ENCODE results near the gene MTOR.

Gene MTOR

GRCh38 chr1:11216074-11216473, 46.3 kb downstream of the MTOR start:
- TF ChIP-seq CTCF (conservative IDR thresholded peaks at IDR 0.05; ENCODE audit: low read length) (no peak), EZH2phosphoT487 (IDR thresholded peaks at IDR 0.05; ENCODE audit: borderline replicate concordance) (no peak)
- Histone ChIP-seq H2AFZ (ENCODE audit: low read length) (no peak overlapping the region), H3F3A (ENCODE audit: low read depth) (no peaks in the 10 kb centered on the region), H3K4me3 (ENCODE audit: low read length, poor library complexity, severe bottlenecking) (no peak overlapping the region), H3K9me2 (replicated peaks; ENCODE audit: low read depth, low read length) (no peaks in the 10 kb centered on the region), H3K4me1 (ENCODE audit: insufficient read depth, low read length, poor library complexity, severe bottlenecking) (no peaks in the 10 kb centered on the region), H3K4me2 (ENCODE audit: low read depth, low read length, poor library complexity, severe bottlenecking) (no peak overlapping the region), H4K20me1 (ENCODE audit: insufficient read depth, low read length, poor library complexity, severe bottlenecking) (no peaks in the 10 kb centered on the region), H3K9me3 (ENCODE audit: insufficient read depth, low read depth, low read length) (no peaks in the 10 kb centered on the region), H3K9ac (ENCODE audit: low read depth, low read length, poor library complexity, severe bottlenecking) (no peak overlapping the region), H3K36me3 (ENCODE audit: insufficient read depth, low read length) (peaks cover 84% of the 10 kb centered on the region; the same call in 1 of the 2 replicates), H3K27me3 (ENCODE audit: insufficient read depth, low read length, poor library complexity, severe bottlenecking) (no peaks in the 10 kb centered on the region), H3K79me2 (ENCODE audit: insufficient read depth, low read length) (no peaks in the 10 kb centered on the region)

- no peak overlapping the region for H3K4me3 ChIP-seq (ENCODE audit: low read length, poor library complexity, severe bottlenecking)
- no peak overlapping the region for H2AFZ ChIP-seq (ENCODE audit: low read length)
- H3F3A ChIP-seq (ENCODE audit: low read depth) = no peaks in the 10 kb centered on the region
- no peaks in the 10 kb centered on the region for H3K9me3 ChIP-seq (ENCODE audit: insufficient read depth, low read depth, low read length)
- peaks cover 89% of the 10 kb centered on the region; the same call in 1 of the 2 replicates for H3K36me3 ChIP-seq (ENCODE audit: insufficient read depth, low read length)
- H4K20me1 ChIP-seq (ENCODE audit: insufficient read depth, low read length, poor library complexity, severe bottlenecking) = no peaks in the 10 kb centered on the region
- TF ChIP-seq CTCF (conservative IDR thresholded peaks at IDR 0.05; ENCODE audit: low read length) (no peak), EZH2phosphoT487 (IDR thresholded peaks at IDR 0.05; ENCODE audit: borderline replicate concordance) (no peak)
- no peaks in the 10 kb centered on the region for H3K4me1 ChIP-seq (ENCODE audit: insufficient read depth, low read length, poor library complexity, severe bottlenecking)
- H3K79me2 ChIP-seq (ENCODE audit: insufficient read depth, low read length) = no peaks in the 10 kb centered on the region
- H3K9me2 ChIP-seq (replicated peaks; ENCODE audit: low read depth, low read length) = no peaks in the 10 kb centered on the region
- H3K27me3 ChIP-seq (ENCODE audit: insufficient read depth, low read length, poor library complexity, severe bottlenecking) = no peaks in the 10 kb centered on the region
- H3K4me2 ChIP-seq (ENCODE audit: low read depth, low read length, poor library complexity, severe bottlenecking) = no peak overlapping the region
- no peak overlapping the region for H3K9ac ChIP-seq (ENCODE audit: low read depth, low read length, poor library complexity, severe bottlenecking)
Measured at GRCh38 chr1:11215381-11216005, 46.9 kb downstream of the MTOR start.

- Histone ChIP-seq H3K9me3 (ENCODE audit: insufficient read depth, low read depth, low read length) (no peaks in the 10 kb centered on the region), H2AFZ (ENCODE audit: low read length) (no peak overlapping the region), H3K79me2 (ENCODE audit: insufficient read depth, low read length) (no peaks in the 10 kb centered on the region), H3K4me3 (ENCODE audit: low read length, poor library complexity, severe bottlenecking) (no peak overlapping the region), H3K27me3 (ENCODE audit: insufficient read depth, low read length, poor library complexity, severe bottlenecking) (no peaks in the 10 kb centered on the region), H3K4me2 (ENCODE audit: low read depth, low read length, poor library complexity, severe bottlenecking) (no peak overlapping the region), H3K9me2 (replicated peaks; ENCODE audit: low read depth, low read length) (no peaks in the 10 kb centered on the region), H3F3A (ENCODE audit: low read depth) (no peaks in the 10 kb centered on the region), H3K9ac (ENCODE audit: low read depth, low read length, poor library complexity, severe bottlenecking) (no peak overlapping the region), H4K20me1 (ENCODE audit: insufficient read depth, low read length, poor library complexity, severe bottlenecking) (no peaks in the 10 kb centered on the region), H3K36me3 (ENCODE audit: insufficient read depth, low read length) (peaks cover 89% of the 10 kb centered on the region; the same call in 1 of the 2 replicates), H3K4me1 (ENCODE audit: insufficient read depth, low read length, poor library complexity, severe bottlenecking) (no peaks in the 10 kb centered on the region)
- no peak for TF ChIP-seq EZH2phosphoT487 (IDR thresholded peaks at IDR 0.05; ENCODE audit: borderline replicate concordance)
- TF ChIP-seq CTCF (conservative IDR thresholded peaks at IDR 0.05; ENCODE audit: low read length) = no peak
Measured at GRCh38 chr1:11214698-11215380, 47.5 kb downstream of the MTOR start.
